Liver (tissue), 3 donors: ENCODE results near the gene OR2M3.

Experiments
- ATF3 ChIP-seq: IDR thresholded peaks from 2 replicates; pipeline ENCODE4 v1.6.1; 2016; ENCODE audit warnings: antibody characterized with exemption
- EGR1 ChIP-seq, 2 donors: IDR thresholded peaks; 2 replicates each; pipeline ENCODE4 v1.6.1; 2016 to 2018; ENCODE audit warnings: antibody characterized with exemption in 2 of 2, low read depth in 2 of 2
- FOXA1 ChIP-seq: IDR thresholded peaks from 2 replicates; pipeline ENCODE4 v1.6.1; 2016; ENCODE audit warnings: antibody characterized with exemption
- HNF4G ChIP-seq: IDR thresholded peaks from 2 replicates; pipeline ENCODE4 v1.6.1; 2016; ENCODE audit warnings: antibody characterized with exemption
- JUND ChIP-seq, 2 donors: IDR thresholded peaks; 2 replicates each; pipeline ENCODE4 v1.6.1; 2016; ENCODE audit warnings: antibody characterized with exemption in 2 of 2
- RAD21 ChIP-seq, 2 donors: IDR thresholded peaks; 2 replicates each; pipeline ENCODE4 v1.6.1; 2016; ENCODE audit warnings: antibody characterized with exemption in 2 of 2, mild to moderate bottlenecking in 2 of 2
- REST ChIP-seq: IDR thresholded peaks from 2 replicates; pipeline ENCODE4 v1.6.1; 2016; ENCODE audit warnings: antibody characterized with exemption, mild to moderate bottlenecking
- RXRA ChIP-seq, 2 donors: IDR thresholded peaks; 2 replicates each; pipeline ENCODE4 v1.6.1; 2017 to 2018; ENCODE audit warnings: antibody characterized with exemption in 2 of 2, mild to moderate bottlenecking in 1 of 2
- SP1 ChIP-seq: IDR thresholded peaks from 2 replicates; pipeline ENCODE4 v1.6.1; 2018; ENCODE audit warnings: antibody characterized with exemption, mild to moderate bottlenecking
- TAF1 ChIP-seq: conservative IDR thresholded peaks from 2 replicates; pipeline ENCODE4 v1.6.1; 2016; ENCODE audit warnings: antibody characterized with exemption, mild to moderate bottlenecking
- YY1 ChIP-seq: IDR thresholded peaks from 2 replicates; pipeline ENCODE4 v1.6.1; 2016; ENCODE audit warnings: antibody characterized with exemption, mild to moderate bottlenecking
- TF ChIP-seq, protein P1 (sequence below): IDR thresholded peaks from 2 replicates; pipeline ENCODE4 v1.6.1; 2016; ENCODE audit warnings: antibody characterized with exemption
- TF ChIP-seq, protein P2 (sequence below): fragments of 150-350 bp; IDR thresholded peaks from 2 replicates; pipeline ENCODE4 v1.5.1; 2017; ENCODE audit warnings: improper control_type of control experiment, low read depth, low read length; ENCODE audit not compliant: missing input control
- donor health status: healthy.
- donor health status: healthy.

DNA sequence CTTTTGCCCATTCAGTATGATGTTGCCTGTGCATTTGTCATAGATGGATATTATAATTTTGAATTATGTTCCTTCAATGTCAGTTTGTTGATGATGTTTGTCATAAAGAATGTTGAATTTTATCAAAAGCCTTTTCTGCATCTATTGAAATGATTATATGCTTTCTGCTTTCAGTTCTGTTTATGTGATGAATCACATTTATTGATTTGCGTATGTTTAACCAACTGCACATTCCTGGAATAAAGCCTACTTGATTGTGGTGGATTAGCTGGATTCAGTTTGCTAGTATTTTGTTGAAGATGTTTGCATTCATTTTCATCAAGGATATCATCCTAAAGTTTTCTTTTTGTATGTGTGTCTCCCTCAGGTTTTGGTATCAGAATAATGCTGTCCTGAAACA, 28.5 kb downstream of the OR2M3 start:
- TF ChIP-seq, protein P1, sequence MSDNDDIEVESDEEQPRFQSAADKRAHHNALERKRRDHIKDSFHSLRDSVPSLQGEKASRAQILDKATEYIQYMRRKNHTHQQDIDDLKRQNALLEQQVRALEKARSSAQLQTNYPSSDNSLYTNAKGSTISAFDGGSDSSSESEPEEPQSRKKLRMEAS, result no peak
- TF ChIP-seq, protein P2, sequence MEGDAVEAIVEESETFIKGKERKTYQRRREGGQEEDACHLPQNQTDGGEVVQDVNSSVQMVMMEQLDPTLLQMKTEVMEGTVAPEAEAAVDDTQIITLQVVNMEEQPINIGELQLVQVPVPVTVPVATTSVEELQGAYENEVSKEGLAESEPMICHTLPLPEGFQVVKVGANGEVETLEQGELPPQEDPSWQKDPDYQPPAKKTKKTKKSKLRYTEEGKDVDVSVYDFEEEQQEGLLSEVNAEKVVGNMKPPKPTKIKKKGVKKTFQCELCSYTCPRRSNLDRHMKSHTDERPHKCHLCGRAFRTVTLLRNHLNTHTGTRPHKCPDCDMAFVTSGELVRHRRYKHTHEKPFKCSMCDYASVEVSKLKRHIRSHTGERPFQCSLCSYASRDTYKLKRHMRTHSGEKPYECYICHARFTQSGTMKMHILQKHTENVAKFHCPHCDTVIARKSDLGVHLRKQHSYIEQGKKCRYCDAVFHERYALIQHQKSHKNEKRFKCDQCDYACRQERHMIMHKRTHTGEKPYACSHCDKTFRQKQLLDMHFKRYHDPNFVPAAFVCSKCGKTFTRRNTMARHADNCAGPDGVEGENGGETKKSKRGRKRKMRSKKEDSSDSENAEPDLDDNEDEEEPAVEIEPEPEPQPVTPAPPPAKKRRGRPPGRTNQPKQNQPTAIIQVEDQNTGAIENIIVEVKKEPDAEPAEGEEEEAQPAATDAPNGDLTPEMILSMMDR, result no peak
- no peak for TF ChIP-seq SP1
- no peak for TF ChIP-seq YY1
- no peak for TF ChIP-seq RXRA (IDR thresholded peaks at IDR 0.05)
- TF ChIP-seq HNF4G, result no peak
- no peak for TF ChIP-seq JUND (IDR thresholded peaks at IDR 0.05)
- TF ChIP-seq REST, result no peak
- no peak for TF ChIP-seq RAD21 (IDR thresholded peaks at IDR 0.05)
- TF ChIP-seq TAF1, result no peak
- TF ChIP-seq EGR1 (IDR thresholded peaks at IDR 0.05; ENCODE audit: low read depth in 2 of 2), result no peak
- TF ChIP-seq ATF3, result no peak
- TF ChIP-seq FOXA1, result no peak
